ENCODE measurements around the gene BRME1. TPM values are rescaled to one million over a fixed set of nuclear protein-coding genes. Genes with fewer than 3 reads are reported as not detected.

Gene BRME1
- total RNA-seq, 1 donor from 2014 or later: 1.4 TPM

GRCh38 chr19:13844130-13844631 is 61.7 kb downstream of the BRME1 start:
- no peak for TF ChIP-seq CTCF (conservative IDR thresholded peaks at IDR 0.05; ENCODE audit: low read depth, low read length)
- DNase-seq (ENCODE audit: low read depth): no peak
- H3K4me3 ChIP-seq (ENCODE audit: low read depth, low read length): no peak overlapping the region

GRCh38 chr19:13843104-13843921 is 62.6 kb downstream of the BRME1 start:
- no peak for DNase-seq (ENCODE audit: low read depth)
- H3K4me3 ChIP-seq (ENCODE audit: low read depth, low read length): peak overlapping the region; percentile 89
- no peak for TF ChIP-seq CTCF (conservative IDR thresholded peaks at IDR 0.05; ENCODE audit: low read depth, low read length)

DNA sequence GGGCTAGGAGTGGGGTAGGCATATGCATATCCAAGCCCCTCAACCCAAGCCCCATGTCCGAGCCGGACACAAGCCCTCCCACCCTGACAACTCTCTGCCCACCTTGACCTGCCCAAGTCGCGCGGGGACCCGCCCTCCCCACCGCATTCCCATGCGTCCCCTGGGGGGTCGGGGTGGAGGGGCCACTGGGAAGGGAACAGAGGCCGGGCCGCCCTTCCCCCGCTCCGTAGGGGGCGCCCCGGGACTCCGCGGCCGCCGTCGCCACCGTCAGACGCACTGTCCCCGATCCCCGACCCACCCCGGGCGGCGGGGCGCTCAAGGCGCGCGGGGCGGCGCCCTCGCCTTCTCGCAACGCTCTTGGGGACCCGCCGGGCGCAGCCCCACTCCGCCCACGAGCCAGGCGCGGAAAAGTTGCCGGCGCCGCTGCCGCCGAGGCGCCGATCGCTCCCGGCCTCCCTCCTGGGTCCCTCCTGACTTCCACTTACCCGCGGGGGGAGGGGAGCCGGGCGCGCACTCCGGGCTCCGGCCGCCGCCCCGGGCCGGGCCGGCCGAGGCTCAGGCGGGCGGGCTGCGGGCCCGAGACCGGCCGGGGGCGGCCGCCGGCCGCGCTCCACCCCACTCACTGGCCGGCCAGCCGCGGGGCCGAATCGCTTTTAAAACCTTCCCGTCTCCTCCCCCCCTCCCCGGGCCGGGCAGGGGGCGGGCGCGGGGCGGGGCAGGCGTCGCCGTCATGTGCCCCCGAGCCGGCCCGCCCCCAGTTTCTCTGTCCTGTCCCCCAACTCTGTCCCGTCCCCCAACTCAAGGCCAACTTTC is 63.4 kb downstream of the BRME1 start:
- no peak for TF ChIP-seq CTCF (conservative IDR thresholded peaks at IDR 0.05; ENCODE audit: low read depth, low read length)
- no peak for DNase-seq (ENCODE audit: low read depth)
- H3K4me3 ChIP-seq (ENCODE audit: low read depth, low read length): peak overlapping the region; percentile 89

GRCh38 chr19:13841962-13842290 is 64.0 kb downstream of the BRME1 start:
- H3K4me3 ChIP-seq (ENCODE audit: low read depth, low read length): peak overlapping the region; percentile 89
- no peak for TF ChIP-seq CTCF (conservative IDR thresholded peaks at IDR 0.05; ENCODE audit: low read depth, low read length)
- no peak for DNase-seq (ENCODE audit: low read depth)

DNA sequence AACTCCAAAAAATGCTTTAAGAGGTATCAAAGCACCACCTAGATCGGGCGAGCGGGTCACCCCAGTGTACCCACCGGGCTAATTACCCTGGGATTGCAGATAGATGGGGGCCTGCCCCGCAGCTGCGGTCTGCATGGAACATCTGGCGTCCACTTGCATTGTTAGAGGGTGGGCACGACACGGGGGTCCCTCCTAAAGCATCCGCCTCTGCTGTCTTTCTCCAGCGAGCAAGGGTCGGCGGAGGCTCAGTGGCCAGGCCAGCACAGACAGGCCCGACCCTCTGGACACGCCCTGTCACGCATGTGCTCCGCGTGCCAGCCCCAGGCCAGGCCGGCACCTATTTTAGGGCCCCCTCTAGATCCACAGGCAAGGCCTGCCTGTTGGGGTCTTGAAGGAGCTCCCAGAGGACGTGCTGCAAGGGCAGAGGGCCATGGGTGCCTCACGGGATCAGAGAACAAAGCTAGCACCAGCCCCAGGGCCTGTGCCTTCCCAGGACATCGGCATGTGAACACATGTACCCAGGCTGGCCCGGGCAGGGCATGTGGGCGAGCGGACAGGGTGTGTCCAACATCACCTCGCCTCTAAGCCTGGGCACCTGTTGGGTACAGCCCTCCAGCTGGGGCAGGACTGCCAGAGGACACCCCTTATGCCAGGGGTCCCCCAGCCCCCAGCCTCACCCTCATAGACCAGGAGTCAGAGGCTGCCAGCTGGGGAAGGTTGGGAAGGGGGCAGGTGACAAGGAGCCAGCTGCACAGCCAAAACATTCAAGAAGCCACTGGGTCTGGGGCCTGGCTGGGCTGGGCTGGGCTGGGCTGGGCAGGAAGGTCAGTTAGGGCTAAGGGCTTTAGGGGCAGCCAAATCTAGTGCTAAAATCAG is 64.6 kb downstream of the BRME1 start:
- peak overlapping the region; percentile 89 for H3K4me3 ChIP-seq (ENCODE audit: low read depth, low read length)
- DNase-seq (ENCODE audit: low read depth): no peak
- no peak for TF ChIP-seq CTCF (conservative IDR thresholded peaks at IDR 0.05; ENCODE audit: low read depth, low read length)

DNA sequence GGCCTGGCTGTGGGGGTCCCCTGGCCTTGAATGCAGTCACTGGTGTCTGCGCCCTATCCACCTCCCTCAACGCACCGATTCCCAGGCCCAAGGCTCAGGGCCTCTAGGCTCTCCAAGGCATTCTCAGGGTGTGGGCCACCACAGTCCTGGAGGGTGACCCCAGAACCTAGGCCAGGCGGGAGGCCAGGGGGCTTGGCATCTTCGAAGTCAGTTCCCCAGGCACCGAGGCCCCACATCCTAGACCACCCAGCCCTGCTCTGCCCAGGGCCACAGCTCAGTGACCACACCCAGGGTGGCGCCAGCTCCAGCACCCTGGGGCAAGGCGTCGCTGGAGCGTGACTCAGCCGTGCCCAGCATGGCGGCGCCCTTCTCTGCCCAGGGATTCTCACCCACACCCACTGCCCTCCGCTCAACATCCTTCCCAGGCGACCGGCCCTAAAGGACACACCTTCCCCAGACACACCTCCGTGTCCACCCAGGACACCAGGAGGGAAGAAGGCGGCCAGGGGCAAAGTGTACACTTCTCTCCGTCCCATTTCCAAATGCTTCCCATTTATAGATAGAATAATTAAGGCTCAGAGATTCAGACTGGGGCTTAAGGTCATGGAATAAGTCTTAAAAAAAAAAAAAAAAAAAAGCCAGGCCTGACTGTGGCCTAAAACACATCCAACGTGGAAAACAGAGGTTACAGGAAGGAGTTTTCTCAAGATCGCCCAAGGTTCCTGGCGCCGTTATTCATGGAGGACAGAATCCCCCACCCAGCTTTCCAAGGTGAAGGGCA is 65.4 kb downstream of the BRME1 start:
- DNase-seq (ENCODE audit: low read depth): no peak
- peak overlapping the region; percentile 89 for H3K4me3 ChIP-seq (ENCODE audit: low read depth, low read length)

More for the DNA sequence above, 65.4 kb downstream of the BRME1 start:
- no peak for TF ChIP-seq CTCF (conservative IDR thresholded peaks at IDR 0.05; ENCODE audit: low read depth, low read length)

Measured in epithelial cell of proximal tubule (primary cell).